ENCODE data around the gene ADCY9. TPM values are rescaled to one million over a fixed set of nuclear protein-coding genes. Genes with fewer than 3 reads are reported as not detected.

Gene ADCY9
- total RNA-seq, 2 donors from 2014 or later = 7.2 to 58.3 TPM

DNA sequence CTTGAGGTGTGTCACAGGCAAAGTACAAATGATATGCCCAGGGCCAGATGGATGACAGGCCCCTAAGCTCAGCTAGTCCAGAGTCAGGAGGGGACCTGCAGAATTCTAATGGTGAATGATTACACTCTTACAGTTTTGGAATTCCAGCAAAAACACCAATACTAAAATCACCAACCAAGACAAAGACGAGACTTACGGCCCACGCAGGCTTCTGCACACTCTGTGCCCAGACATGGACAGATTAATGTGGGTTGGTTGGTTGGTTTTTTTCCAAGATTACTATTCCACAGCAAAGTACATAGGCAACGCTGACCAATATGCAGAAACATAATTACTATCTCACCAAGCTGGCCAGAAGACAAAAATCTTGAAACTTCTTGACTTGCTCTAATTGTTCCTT lies 9.7 kb downstream of the ADCY9 start:
- Histone ChIP-seq H3K4me3 (no peak overlapping the region), H3K27ac (no peak overlapping the region), H3K27me3 (replicated peaks; ENCODE audit: insufficient read depth) (no peaks in the 10 kb centered on the region), H3K9me3 (no peaks in the 10 kb centered on the region), H3K36me3 (no peaks in the 10 kb centered on the region), H3K4me1 (replicated peaks) (no peaks in the 10 kb centered on the region)
- no peak for DNase-seq (ENCODE audit: low spot score)
- WGBS = 90% methylated on average over 4 of the region's 4 CpGs
- TF ChIP-seq, protein P1, sequence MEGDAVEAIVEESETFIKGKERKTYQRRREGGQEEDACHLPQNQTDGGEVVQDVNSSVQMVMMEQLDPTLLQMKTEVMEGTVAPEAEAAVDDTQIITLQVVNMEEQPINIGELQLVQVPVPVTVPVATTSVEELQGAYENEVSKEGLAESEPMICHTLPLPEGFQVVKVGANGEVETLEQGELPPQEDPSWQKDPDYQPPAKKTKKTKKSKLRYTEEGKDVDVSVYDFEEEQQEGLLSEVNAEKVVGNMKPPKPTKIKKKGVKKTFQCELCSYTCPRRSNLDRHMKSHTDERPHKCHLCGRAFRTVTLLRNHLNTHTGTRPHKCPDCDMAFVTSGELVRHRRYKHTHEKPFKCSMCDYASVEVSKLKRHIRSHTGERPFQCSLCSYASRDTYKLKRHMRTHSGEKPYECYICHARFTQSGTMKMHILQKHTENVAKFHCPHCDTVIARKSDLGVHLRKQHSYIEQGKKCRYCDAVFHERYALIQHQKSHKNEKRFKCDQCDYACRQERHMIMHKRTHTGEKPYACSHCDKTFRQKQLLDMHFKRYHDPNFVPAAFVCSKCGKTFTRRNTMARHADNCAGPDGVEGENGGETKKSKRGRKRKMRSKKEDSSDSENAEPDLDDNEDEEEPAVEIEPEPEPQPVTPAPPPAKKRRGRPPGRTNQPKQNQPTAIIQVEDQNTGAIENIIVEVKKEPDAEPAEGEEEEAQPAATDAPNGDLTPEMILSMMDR (IDR thresholded peaks at IDR 0.05) = no peak
- TF ChIP-seq POLR2A (IDR thresholded peaks at IDR 0.05) = no peak
- no peak for TF ChIP-seq POLR2AphosphoS5 (IDR thresholded peaks at IDR 0.05)
- intact Hi-C loops (cut with DNase I) = no loop called here

DNA sequence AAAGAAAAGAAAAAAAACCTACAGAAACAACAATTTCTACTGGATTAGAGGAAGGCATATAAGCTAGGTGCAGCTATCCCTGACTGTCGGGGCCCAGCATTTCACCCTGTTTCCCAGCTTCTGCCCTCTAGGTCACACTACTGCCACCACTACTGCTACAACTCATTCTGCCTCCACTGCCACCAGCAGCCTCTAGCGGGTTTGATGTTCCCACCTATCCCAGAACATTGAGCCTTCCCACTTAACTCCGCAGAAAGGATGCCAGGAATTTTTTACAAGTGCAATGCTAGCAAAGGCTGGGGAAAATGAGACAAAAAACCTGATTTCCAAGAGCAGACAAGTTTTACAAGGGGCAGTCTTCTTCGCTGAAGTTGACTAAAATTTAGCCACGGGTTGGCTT lies 10.4 kb downstream of the ADCY9 start:
- Histone ChIP-seq H3K36me3 (no peaks in the 10 kb centered on the region), H3K27ac (no peak overlapping the region), H3K9me3 (no peaks in the 10 kb centered on the region), H3K4me1 (replicated peaks) (no peaks in the 10 kb centered on the region), H3K27me3 (replicated peaks; ENCODE audit: insufficient read depth) (no peaks in the 10 kb centered on the region), H3K4me3 (no peak overlapping the region)
- no peak for TF ChIP-seq POLR2AphosphoS5 (IDR thresholded peaks at IDR 0.05)
- TF ChIP-seq, protein P1 (IDR thresholded peaks at IDR 0.05) = no peak
- TF ChIP-seq POLR2A (IDR thresholded peaks at IDR 0.05) = no peak
- intact Hi-C loops (cut with DNase I) = no loop called here
- WGBS = 81% methylated on average over 5 of the region's 5 CpGs
- DNase-seq (ENCODE audit: low spot score) = no peak

DNA sequence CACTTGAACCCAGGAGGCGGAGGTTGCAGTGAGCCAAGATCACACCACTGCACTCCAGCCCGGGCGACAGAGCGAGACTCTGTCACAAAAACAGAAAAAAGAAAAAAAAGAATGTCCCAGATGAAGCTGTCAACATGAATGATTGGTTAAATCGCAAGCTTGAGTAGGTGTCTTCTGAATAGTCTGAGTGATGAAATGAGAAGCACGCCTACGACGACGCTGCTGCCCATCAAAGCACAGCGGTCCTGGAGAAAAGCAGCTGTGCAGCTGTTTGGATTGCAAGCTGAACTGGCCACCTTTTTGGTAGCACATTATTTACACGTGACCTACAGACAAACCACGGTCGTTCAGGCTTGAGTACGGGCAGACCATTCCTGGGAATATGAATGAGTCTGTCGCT lies 12.5 kb downstream of the ADCY9 start:
- Histone ChIP-seq H3K4me1 (replicated peaks) (no peaks in the 10 kb centered on the region), H3K9me3 (no peaks in the 10 kb centered on the region), H3K36me3 (no peaks in the 10 kb centered on the region), H3K27me3 (replicated peaks; ENCODE audit: insufficient read depth) (no peaks in the 10 kb centered on the region), H3K27ac (no peak overlapping the region), H3K4me3 (no peak overlapping the region)
- TF ChIP-seq POLR2AphosphoS5 (IDR thresholded peaks at IDR 0.05) (no peak), POLR2A (IDR thresholded peaks at IDR 0.05) (no peak)
- TF ChIP-seq, protein P1 (IDR thresholded peaks at IDR 0.05) = no peak
- 90% methylated on average over 15 of the region's 15 CpGs for WGBS
- no peak for DNase-seq (ENCODE audit: low spot score)
- intact Hi-C loops (cut with DNase I) = no loop called here

DNA sequence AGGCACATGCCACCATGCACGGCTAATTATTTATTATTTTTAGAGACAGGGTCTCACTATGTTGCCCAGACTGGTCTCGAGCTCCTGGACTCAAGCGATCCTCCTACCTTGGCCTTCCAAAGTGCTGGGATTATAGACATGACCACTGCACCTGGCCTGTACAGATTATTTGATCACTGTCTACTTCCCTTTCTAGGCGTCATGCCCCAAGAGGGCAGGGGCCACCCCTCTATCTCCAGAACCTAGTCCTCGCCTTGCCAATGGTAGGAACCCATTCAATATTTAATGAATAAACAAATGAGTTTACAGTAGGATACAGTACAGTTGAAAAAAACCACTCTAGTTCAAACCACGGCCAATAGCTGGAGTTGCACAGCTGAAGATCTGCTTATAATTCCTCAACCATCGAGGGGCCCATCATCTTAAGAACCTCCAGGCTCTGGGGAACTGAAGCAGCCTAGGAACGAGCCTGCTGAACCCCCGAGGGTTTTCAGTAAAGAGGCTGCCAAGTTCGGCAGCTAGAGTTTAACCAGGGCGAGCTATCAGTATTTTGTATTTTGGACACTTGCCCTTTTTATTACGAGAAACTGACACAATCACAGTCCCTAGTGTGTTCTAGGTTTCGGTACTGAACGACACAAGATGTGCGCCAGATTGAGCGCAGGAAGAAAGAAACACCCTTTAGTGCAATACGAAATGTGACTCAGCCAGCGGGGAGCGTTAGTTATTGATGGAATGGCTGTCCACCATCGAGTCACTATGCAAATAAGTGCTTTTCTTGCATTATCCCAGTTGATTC lies 14.6 kb downstream of the ADCY9 start:
- intact Hi-C loops (cut with DNase I) = no loop called here
- TF ChIP-seq POLR2AphosphoS5 (IDR thresholded peaks at IDR 0.05) (no peak), POLR2A (IDR thresholded peaks at IDR 0.05) (no peak)
- TF ChIP-seq, protein P1 (IDR thresholded peaks at IDR 0.05) = no peak
- DNase-seq (ENCODE audit: low spot score) = no peak
- Histone ChIP-seq H3K27ac (no peak overlapping the region), H3K36me3 (no peaks in the 10 kb centered on the region), H3K9me3 (no peaks in the 10 kb centered on the region), H3K4me1 (replicated peaks) (no peaks in the 10 kb centered on the region), H3K27me3 (replicated peaks; ENCODE audit: insufficient read depth) (no peaks in the 10 kb centered on the region), H3K4me3 (no peak overlapping the region)
- WGBS = 90% methylated on average over 20 of the region's 20 CpGs

- Histone ChIP-seq H3K36me3 (no peaks in the 10 kb centered on the region), H3K27me3 (replicated peaks; ENCODE audit: insufficient read depth) (no peaks in the 10 kb centered on the region), H3K4me3 (no peak overlapping the region), H3K27ac (no peak overlapping the region), H3K4me1 (replicated peaks) (no peaks in the 10 kb centered on the region), H3K9me3 (no peaks in the 10 kb centered on the region)
- DNase-seq (ENCODE audit: low spot score) = no peak
- no peak for TF ChIP-seq POLR2AphosphoS5 (IDR thresholded peaks at IDR 0.05)
- TF ChIP-seq, protein P1 (IDR thresholded peaks at IDR 0.05) = no peak
- WGBS = 92% methylated on average over 4 of the region's 4 CpGs
- intact Hi-C loops (cut with DNase I) = no loop called here
Measured at GRCh38 chr16:4098501-4098900, 17.7 kb downstream of the ADCY9 start.
